Aorta (tissue), 5 donors: Measurements from ENCODE around the gene FGFBP1. TPM values are rescaled to one million over a fixed set of nuclear protein-coding genes. Genes with fewer than 3 reads are reported as not detected.

Source experiments
- ATAC-seq: fragments of 200-7000 bp; cut with Tn5 transposase; one replicate; pipeline ENCODE4 v1.9.1; 2022; ENCODE audit warnings: moderate library complexity; ENCODE audit not compliant: low FRiP score
- DNase-seq, 2 donors: peaks; one replicate each; pipeline ENCODE4 v3.0.0-alpha.2; 2020
- H3K27ac ChIP-seq, 2 donors: one replicate each; pipeline ENCODE4 v1.5.1; 2013; ENCODE audit warnings: low read length in 2 of 2, mild to moderate bottlenecking in 2 of 2, moderate library complexity in 2 of 2, control low read depth in 1 of 2, inconsistent platforms in 1 of 2, low read depth in 1 of 2
- H3K27me3 ChIP-seq, 2 donors: one replicate each; pipeline ENCODE4 v1.6.1; 2013; ENCODE audit warnings: control low read depth in 1 of 2, low read length in 1 of 2, mild to moderate bottlenecking in 1 of 2, moderate library complexity in 1 of 2; ENCODE audit not compliant: insufficient read depth in 2 of 2, control insufficient read depth in 1 of 2
- H3K36me3 ChIP-seq, 2 donors: one replicate each; pipeline ENCODE4 v1.6.1; 2013; ENCODE audit warnings: control low read depth in 1 of 2, low read length in 1 of 2, mild to moderate bottlenecking in 1 of 2; ENCODE audit not compliant: insufficient read depth in 2 of 2, control insufficient read depth in 1 of 2
- H3K4me1 ChIP-seq, 2 donors: one replicate each; pipeline ENCODE4 v1.6.1; 2013; ENCODE audit warnings: low read length in 2 of 2, control low read depth in 1 of 2, mild to moderate bottlenecking in 1 of 2, moderate library complexity in 1 of 2; ENCODE audit not compliant: insufficient read depth in 2 of 2, control insufficient read depth in 1 of 2
- H3K4me3 ChIP-seq, 2 donors: one replicate each; pipeline ENCODE4 v1.5.1; 2013; ENCODE audit warnings: low read length in 2 of 2, control low read depth in 1 of 2, mild to moderate bottlenecking in 1 of 2
- H3K9me3 ChIP-seq: one replicate; pipeline ENCODE4 v1.6.1; 2013; ENCODE audit warnings: mild to moderate bottlenecking, low read length; ENCODE audit not compliant: control insufficient read depth
- WGBS, 2 donors: extraction: QIAGEN DNeasy Blood & Tissue Kit; methylation state at CpG; one replicate each; pipeline ENCODE4 v1.1.7; 2013; 5-methylcytosine and 5-hydroxymethylcytosine counted together
- intact Hi-C, 2 donors: fragments of 100-400 bp; cut with DNase I; formaldehyde crosslinking; loops; one replicate each; pipeline versions ENCODE4 v1.14.2 to v1.15.0; 2022
- long read RNA-seq, 2 donors: library from polyadenylated mRNA; unstranded; transcript quantifications; one replicate each; pipeline ENCODE4 v2.0.0, GENCODE V29; 2020 to 2021
- polyA plus RNA-seq, 2 donors: library from polyadenylated mRNA; stranded (reverse); fragments of 200-250 nt; gene quantifications; one replicate each; pipeline ENCODE4 v1.2.3, GENCODE V29; 2013
- total RNA-seq, 2 donors: library from RNA; stranded (reverse); fragmentation: NEBNext Ultra II Directional; extraction: Animal tissue kit (Norgen Biotek cat#: 25700); gene quantifications; one replicate each; pipeline ENCODE4 v1.2.1, GENCODE V29; 2021
- donor health status: healthy with polysubstance abuse.
- donor health status: Bipolar disorder and iron deficiency.
- donor health status: DM: no; HTN: no; CAD: no.
- donor health status: DM: no; HTN: no; CAD: no.
- donor health status: DM: yes; HTN: yes; CAD: no.

The FGFBP1 gene
- total RNA-seq (not detected), polyA plus RNA-seq (under 1 TPM in 1 of 2 donors, not detected in 1; 0.20 TPM)
- long read RNA-seq, donor 1, result 0 reads
- long read RNA-seq, donor 2, result 0 reads

DNA sequence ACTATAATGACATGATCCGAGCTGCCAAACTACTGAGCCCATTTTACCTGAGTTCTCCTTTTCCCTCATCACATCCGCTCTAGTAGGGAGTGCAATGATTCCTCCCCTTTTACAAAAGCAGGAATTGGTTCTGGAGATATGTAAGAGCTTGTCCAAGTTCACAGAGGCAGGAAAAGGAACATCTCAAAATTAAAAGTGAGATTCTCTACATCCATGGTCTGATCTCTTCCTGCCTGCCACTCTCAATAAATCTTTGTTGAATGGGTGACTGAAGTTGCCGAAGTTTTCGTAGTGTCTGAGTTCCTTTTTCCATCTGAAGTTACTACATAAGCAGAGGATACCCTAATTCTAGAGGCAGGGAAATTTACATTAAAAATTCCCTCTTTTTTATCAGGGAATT lies at the start of gene FGFBP1:
Gene FGFBP1 (minus strand): TSS at position 101 of the 400 bp plus-strand sequence. CDS start 2,108 bp downstream, outside the sequence.
- 73 to 87% methylated on average over 4 of the region's 4 CpGs for WGBS, 2 donors
- H3K4me3 ChIP-seq, result no peak within 1 kb of the TSS
- H3K27ac ChIP-seq, result no peak within 1 kb of the TSS
- no peaks in the 10 kb centered on the region for H3K4me1 ChIP-seq
- no peaks in the 10 kb centered on the region for H3K27me3 ChIP-seq
- H3K9me3 ChIP-seq, result no peaks in the 10 kb centered on the region
- DNase-seq (no peak), ATAC-seq (no peak)
- intact Hi-C loops, result no loop called here
- no peaks in the 10 kb centered on the region for H3K36me3 ChIP-seq

DNA sequence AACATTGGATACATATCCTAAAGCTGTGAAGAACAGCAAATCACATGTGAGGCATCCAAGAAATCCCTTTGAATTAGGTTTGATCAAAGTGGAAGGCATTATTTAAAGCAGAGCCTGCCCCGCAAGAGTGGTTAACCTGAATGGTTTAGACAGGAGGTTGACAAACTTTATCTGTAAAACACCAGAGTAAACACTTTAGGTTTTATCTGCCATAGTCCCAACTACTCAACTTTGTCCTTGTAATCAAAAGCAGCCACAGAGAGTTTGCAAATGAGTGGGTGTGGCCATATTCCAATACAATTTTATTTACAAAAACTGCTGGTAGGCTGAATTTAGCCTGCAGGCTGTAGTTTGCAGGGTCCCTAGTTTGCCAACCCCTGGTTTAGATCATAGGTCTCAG lies 49.7 kb upstream of the FGFBP1 start:
- Histone ChIP-seq H3K9me3 (no peaks in the 10 kb centered on the region), H3K4me3 (no peak overlapping the region), H3K27me3 (peaks cover 0 to 1% of the 10 kb centered on the region in 2 donors), H3K27ac (no peak overlapping the region), H3K36me3 (peaks cover 1 to 8% of the 10 kb centered on the region in 2 donors), H3K4me1 (no peaks in the 10 kb centered on the region)
- intact Hi-C loops, result no loop called here
- no peak for DNase-seq
- no peak for ATAC-seq
- WGBS, 2 donors, result 95 to 98% methylated on average over 1 of the region's 1 CpG

DNA sequence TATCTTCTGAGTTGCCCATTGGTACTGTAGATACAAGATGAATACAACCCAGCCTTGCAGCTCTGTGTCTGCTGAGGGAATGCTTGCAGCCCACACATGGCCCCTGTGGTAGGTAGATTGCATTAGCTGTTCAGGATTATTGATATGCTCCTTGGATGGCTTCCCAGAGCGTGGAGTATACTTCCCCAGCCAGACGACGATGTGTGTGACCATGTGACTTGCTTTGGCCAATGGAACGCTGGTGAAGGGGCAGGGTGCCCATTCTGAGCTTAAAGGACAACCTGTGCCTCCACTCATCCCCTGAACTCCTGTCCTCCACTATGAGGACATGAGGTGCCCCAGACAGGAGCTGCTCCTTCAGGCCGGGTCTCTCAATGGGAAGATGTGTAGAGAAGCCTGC lies 48.4 kb upstream of the FGFBP1 start:
- ATAC-seq (no peak), DNase-seq (no peak)
- H3K27ac ChIP-seq, result no peak overlapping the region
- 70% methylated on average over 5 of the region's 5 CpGs for WGBS, 2 donors
- intact Hi-C loops, result no loop called here
- peaks cover 0 to 8% of the 10 kb centered on the region in 2 donors for H3K36me3 ChIP-seq
- no peaks in the 10 kb centered on the region for H3K4me1 ChIP-seq
- H3K27me3 ChIP-seq, result peaks cover 0 to 1% of the 10 kb centered on the region in 2 donors
- no peaks in the 10 kb centered on the region for H3K9me3 ChIP-seq
- no peak overlapping the region for H3K4me3 ChIP-seq

DNA sequence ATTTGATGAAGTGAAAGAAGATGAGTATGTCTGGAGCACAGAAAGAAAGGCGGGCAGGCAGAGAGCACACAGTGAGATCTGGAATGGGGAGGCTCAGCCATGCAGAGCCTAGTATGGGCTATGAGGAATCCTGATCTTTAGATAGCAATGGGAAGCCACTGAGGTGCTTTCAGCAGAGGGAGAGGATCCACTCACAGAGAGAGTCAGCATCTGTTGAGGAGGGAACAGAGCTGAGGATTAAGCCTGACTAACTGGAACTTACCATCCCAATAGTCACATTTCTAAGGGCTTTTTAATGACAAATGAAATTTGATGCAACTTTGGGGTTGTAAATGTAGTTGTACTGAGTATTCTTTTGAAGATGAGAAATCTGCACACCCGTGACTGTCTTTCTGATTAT lies 45.1 kb upstream of the FGFBP1 start:
- Histone ChIP-seq H3K27ac (no peak overlapping the region), H3K4me1 (no peaks in the 10 kb centered on the region), H3K27me3 (peaks cover 0 to 1% of the 10 kb centered on the region in 2 donors), H3K36me3 (no peaks in the 10 kb centered on the region), H3K4me3 (no peak overlapping the region), H3K9me3 (no peaks in the 10 kb centered on the region)
- 89 to 93% methylated on average over 2 of the region's 2 CpGs for WGBS, 2 donors
- no peak for ATAC-seq
- DNase-seq, result no peak
- intact Hi-C loops, result no loop called here

DNA sequence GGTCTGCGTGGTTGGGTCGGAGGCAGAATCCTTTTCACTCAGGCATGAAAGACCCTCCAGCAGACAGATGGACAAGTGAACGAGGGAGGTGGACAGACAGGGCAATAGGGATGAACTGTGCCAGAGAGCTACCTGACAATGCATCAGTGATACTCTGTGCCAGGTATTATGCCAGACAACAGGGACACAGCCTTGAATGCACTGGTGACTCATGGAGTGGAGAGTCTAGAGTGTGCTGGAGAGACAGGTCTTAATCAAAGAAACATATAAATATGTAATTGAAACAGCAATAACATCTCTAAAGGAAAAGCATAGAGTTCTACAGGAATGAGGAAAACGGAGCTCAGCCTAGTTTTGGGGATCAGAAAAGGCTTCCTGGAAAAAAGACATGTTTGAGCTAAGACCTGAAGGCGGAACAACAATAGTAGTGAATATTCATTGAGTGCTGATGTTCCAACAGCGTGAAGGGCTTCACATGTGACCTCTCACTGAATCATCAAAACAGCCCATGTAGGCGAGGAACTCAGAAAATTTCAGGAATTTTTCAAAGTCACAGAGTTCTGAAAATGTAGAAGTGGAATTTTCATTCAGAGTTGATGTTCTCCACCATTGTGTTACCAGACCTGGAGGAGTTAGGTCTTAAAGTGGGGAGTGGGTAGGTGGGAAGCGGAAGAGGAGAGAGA lies 44.4 kb upstream of the FGFBP1 start:
- DNase-seq, result no peak
- Histone ChIP-seq H3K27me3 (peaks cover 0 to 1% of the 10 kb centered on the region in 2 donors), H3K9me3 (no peaks in the 10 kb centered on the region), H3K4me1 (no peaks in the 10 kb centered on the region), H3K27ac (no peak overlapping the region), H3K4me3 (no peak overlapping the region), H3K36me3 (no peaks in the 10 kb centered on the region)
- intact Hi-C loops, result no loop called here
- ATAC-seq, result no peak
- 83 to 85% methylated on average over 8 of the region's 8 CpGs for WGBS, 2 donors

DNA sequence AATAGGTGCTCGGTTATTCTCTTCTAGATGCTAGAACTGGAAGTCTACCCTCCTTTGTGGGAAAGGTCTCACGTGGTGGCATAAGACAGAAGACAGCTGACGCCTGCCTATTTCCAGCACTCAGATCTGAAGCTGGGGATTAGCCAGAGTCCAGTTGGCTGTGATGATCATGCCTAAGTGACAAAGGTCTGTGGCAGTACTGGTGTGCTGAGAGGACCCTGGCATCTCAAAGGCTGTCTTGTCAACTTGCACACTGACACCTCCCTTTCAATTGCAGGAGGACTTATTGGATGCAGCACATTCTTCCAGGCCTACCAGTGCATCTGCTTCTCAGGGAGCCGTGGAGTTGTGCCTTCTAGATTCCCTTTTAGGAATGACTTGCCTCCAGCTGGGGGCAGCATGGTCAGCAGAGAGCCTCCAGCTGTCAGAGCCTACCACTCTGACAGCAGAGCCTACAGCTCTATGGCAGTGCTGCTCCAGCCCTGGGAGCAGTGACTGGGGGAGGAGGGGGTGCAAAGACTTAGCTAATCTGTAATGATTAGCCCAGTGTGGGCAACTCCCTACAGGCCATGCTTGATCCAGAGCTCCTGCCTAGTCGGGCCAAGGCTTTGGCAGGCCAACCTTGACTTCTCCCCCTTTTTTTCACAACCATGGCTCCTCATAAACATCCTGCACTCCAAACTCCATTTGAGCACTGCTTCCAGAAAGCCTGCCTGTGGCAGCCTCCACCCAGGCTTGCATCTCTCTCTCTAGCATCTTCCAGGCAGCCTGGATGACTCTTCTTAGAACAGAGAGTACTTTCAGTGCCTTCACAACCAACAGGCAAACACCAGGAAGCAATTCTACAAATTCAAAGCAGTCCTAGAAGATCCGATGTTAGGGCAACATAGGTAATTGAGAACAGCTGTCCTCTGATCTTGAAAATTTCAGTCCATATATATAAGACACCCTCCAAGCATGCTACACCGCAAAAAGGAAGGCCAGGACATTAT lies 38.2 kb upstream of the FGFBP1 start:
- intact Hi-C loops, result no loop called here
- H3K36me3 ChIP-seq, result peaks cover 0 to 2% of the 10 kb centered on the region in 2 donors
- no peaks in the 10 kb centered on the region for H3K9me3 ChIP-seq
- DNase-seq, result no peak
- H3K27ac ChIP-seq, result no peak overlapping the region
- WGBS, 2 donors, result 74 to 77% methylated on average over 7 of the region's 7 CpGs
- H3K4me1 ChIP-seq, result no peaks in the 10 kb centered on the region
- H3K4me3 ChIP-seq, result no peak overlapping the region
- H3K27me3 ChIP-seq, result no peaks in the 10 kb centered on the region
- peak; percentile 11 for ATAC-seq

DNA sequence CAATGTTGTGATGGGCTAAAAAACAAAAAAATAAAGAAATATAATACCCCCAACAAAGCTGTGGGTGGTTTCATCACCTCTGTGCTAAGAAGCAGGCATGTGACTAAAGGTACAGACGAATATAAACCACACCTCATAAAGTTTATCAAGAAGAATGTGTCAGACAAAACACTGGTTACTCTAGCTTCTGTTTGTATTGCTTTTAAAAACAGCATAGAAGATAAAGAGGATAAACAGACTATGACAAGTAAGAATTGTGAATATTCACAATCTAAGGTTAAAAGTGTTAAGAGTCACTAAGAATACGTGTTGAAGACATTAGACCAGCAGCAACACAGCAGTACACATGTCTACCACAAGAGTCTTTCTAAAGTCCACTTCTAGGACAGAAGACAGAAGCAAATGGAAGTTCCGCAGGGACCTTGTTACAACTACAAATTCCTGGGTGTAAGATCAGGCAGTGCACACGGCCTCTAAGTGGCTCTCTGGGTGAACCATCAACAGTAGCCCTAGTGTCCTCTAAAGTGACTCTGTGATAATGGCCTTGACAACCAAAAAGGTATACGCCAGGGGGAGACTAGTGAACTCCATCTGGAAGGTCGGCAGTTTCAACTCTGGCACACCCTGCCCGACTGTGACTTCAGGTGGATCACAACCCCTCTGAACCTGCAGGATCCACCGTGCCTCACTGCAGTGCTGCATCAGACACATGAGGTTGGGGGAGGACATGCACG lies 32.7 kb upstream of the FGFBP1 start:
- no peaks in the 10 kb centered on the region for H3K27me3 ChIP-seq
- DNase-seq (no peak), ATAC-seq (no peak)
- peaks cover under 1% of the 10 kb centered on the region for H3K9me3 ChIP-seq
- intact Hi-C loops, result no loop called here
- WGBS, 2 donors, result 83 to 86% methylated on average over 9 of the region's 9 CpGs
- H3K4me3 ChIP-seq, result no peak overlapping the region
- H3K36me3 ChIP-seq, result peaks cover 0 to 2% of the 10 kb centered on the region in 2 donors
- H3K27ac ChIP-seq, result no peak overlapping the region
- no peaks in the 10 kb centered on the region for H3K4me1 ChIP-seq

DNA sequence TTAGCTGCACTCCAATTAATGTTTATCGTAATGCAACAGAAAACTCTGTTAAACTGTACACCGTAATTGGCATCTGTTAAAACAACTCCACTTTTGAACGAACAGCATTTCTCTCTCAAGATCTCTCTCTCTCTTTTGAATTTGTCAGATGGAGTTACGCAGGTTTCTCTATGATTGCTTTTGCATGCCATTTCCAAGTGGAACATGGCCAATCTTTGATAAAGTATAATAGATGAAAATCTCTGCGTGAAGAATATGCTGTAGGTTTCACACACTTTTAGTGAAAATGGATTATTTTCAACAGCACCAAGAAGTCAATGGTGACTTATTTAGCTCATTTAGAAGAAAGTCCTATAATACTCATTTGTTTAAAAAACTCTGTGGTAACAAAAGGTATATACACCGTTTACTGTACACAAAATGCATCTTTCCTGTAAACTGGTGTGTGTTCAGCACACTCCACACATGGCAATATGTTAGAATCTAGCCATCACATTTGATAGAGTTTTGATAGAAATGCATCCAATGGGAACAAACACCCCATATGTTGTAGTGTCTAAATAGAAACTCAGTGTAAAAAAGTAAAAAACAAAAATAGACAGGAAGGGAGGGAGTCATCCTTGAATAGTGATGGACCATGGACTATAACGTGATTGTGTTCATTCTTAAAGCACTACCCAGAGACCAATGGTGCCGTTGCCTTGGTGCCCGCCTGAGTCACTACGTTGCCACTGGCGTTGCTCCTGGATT lies 30.2 kb upstream of the FGFBP1 start:
- DNase-seq (no peak), ATAC-seq (no peak)
- intact Hi-C loops, result no loop called here
- Histone ChIP-seq H3K4me3 (no peak overlapping the region), H3K36me3 (no peaks in the 10 kb centered on the region), H3K27me3 (no peaks in the 10 kb centered on the region), H3K4me1 (no peaks in the 10 kb centered on the region), H3K9me3 (peaks cover 2% of the 10 kb centered on the region), H3K27ac (no peak overlapping the region)
- WGBS, 2 donors, result 81 to 85% methylated on average over 11 of the region's 11 CpGs
